HEK293T (cell line): ENCODE results near the gene RMDN3.

Experiments used
- ELF4 ChIP-seq: fragments of 450-650 bp; IDR thresholded peaks from 2 replicates; pipeline ENCODE4 v1.6.1; 2017; ENCODE audit warnings: antibody characterized with exemption
- HDGF ChIP-seq: fragments of 450-650 bp; IDR thresholded peaks from 2 replicates; pipeline ENCODE4 v1.6.1; 2017; ENCODE audit warnings: antibody characterized with exemption, borderline replicate concordance
- NFRKB ChIP-seq: fragments of 450-650 bp; IDR thresholded peaks from 2 replicates; pipeline ENCODE4 v1.6.1; 2016; ENCODE audit warnings: mild to moderate bottlenecking, moderate library complexity
- PKNOX1 ChIP-seq: fragments of 450-650 bp; IDR thresholded peaks from 2 replicates; pipeline ENCODE4 v1.6.1; 2016
- SP1 ChIP-seq: fragments of 450-650 bp; IDR thresholded peaks from 2 replicates; pipeline ENCODE4 v1.6.1; 2017

DNA sequence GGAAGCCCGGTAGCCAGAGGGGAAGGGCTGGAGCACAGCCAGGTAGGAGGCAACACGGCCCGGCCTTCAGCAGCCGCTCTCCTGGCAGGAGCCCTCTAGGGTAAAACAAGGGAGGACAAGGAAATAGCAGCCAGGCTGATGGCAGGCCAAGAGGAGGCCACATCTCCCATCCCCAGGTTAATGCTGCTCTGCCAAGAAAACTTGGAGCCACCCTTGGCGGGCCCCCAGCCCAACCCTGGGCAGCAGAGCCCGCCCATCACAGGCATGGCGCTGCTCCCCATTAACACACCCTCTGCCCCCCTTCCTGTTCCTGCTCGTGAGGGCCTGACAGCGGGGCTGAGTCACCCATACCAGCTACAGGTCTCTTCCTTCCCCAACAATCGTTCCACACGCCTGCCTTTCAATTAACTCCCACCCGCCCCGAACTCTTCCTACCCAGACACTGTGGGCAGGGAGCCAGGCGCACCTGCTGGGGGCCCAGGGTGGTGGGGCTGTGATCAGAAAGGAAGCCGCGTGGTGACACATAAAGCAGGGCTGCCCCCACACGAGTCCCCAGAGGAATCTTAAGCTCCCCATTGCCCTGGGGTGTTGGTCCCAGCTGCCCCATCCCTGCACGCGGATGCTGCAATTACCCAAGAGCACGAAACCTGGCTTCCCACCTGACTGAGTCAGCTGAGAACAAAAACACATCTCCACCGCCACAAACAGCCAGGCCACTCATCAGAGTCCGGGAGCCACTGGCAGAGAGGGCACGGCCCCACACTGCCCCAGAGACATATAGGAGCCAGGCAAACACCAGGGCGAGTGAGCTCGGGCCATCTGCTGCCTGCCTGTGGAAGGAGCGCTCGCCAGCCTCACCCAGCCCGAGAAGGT lies 14.5 kb upstream of the RMDN3 start, which contains the start of gene C15orf62:
- no peak for TF ChIP-seq ELF4
- TF ChIP-seq SP1, result no peak
- no peak for TF ChIP-seq PKNOX1
- no peak for TF ChIP-seq NFRKB
- TF ChIP-seq HDGF, result no peak
